Breast epithelium (tissue), 4 donors: ENCODE data around the gene HNRNPL. TPM values are rescaled to one million over a fixed set of nuclear protein-coding genes. Genes with fewer than 3 reads are reported as not detected.
"Not testable (repeated sequence)": the region's sequence is repeated elsewhere in the genome, so short reads cannot be mapped to it uniquely, and the experiment has no call there.

Source experiments
- DNase-seq, 2 donors: peaks; one replicate each; pipeline ENCODE4 v3.0.0-alpha.2; 2019; ENCODE audit warnings: low spot score in 2 of 2
- H3K27ac ChIP-seq, 2 donors: fragments of 200-600 bp; sonication (generic) in 1 of 2; one replicate each; pipeline ENCODE4 v1.5.1; 2016 to 2019; ENCODE audit warnings: mild to moderate bottlenecking in 1 of 2
- H3K27me3 ChIP-seq, 2 donors: fragments of 200-600 bp; sonication (generic) in 1 of 2; one replicate each; pipeline versions ENCODE4 v1.5.1 to v1.6.0; 2017 to 2019; ENCODE audit warnings: control low read depth in 1 of 2, mild to moderate bottlenecking in 1 of 2
- H3K36me3 ChIP-seq: fragments of 200-600 bp; one replicate; pipeline ENCODE4 v1.5.1; 2019
- H3K4me1 ChIP-seq, 2 donors: fragments of 200-600 bp; sonication (generic); one replicate each; pipeline ENCODE4 v1.5.1; 2016 to 2019; ENCODE audit warnings: control low read depth in 1 of 2
- H3K4me3 ChIP-seq, 3 donors: fragments of 200-600 bp; sonication (generic); 1 replicate in 2 of 3; 2 replicates in 1 of 3; pipeline ENCODE4 v1.5.1; 2016 to 2019; ENCODE audit warnings: mild to moderate bottlenecking in 3 of 3, moderate library complexity in 2 of 3
- H3K9me3 ChIP-seq, 2 donors: fragments of 200-600 bp; sonication (generic) in 1 of 2; one replicate each; pipeline ENCODE4 v1.5.1; 2016 to 2019; ENCODE audit warnings: control low read depth in 1 of 2
- POLR2A ChIP-seq: fragments of 450-650 bp; IDR thresholded peaks from one replicate; pipeline ENCODE4 v1.6.1; 2016; ENCODE audit warnings: antibody characterized with exemption, mild to moderate bottlenecking, moderate library complexity
- POLR2AphosphoS5 ChIP-seq, 3 donors: sonication (generic); formaldehyde crosslinking; IDR thresholded peaks; one replicate each; pipeline ENCODE4 v1.6.1; 2017; ENCODE audit warnings: antibody characterized with exemption in 3 of 3
- intact Hi-C: fragments of 100-400 bp; cut with DNase I; formaldehyde crosslinking; loops from one replicate; pipeline ENCODE4 v1.15.1; 2023; ENCODE audit warnings: low total_unique reads
- total RNA-seq, 3 donors: library from RNA; depleted of rRNA; stranded (reverse); fragments of >200 nt; gene quantifications; one replicate each; pipeline ENCODE4 v1.1.0, GENCODE V29; 2016
- TF ChIP-seq, protein P1 (sequence below), 3 donors: fragments of 450-650 bp; IDR thresholded peaks; one replicate each; pipeline ENCODE4 v1.5.1; 2016 to 2017; ENCODE audit warnings: antibody characterized with exemption in 3 of 3, mild to moderate bottlenecking in 3 of 3, moderate library complexity in 3 of 3

The HNRNPL gene
- total RNA-seq, 3 donors from 2014 or later, result 164 to 193 (median 168) TPM

DNA sequence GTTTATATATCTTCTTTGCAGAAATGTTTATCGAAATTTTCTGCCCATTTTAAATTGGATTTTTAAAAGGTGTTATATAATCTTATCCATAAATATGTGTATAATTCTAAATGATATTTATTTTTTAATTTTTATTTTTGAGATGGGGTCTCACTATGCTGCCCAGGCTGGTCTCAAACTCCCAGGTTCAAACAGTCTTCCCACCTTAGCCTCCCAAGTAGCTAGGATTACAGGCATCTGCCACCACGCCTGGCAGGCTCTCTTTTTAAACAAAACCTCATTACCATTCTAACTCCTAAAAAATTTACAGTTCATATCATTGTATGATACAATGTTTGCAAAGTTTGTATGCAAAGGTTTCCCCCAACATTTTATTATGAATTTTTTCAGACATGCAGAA lies 53.6 kb downstream of the HNRNPL start:
- Histone ChIP-seq H3K27ac (no peak overlapping the region), H3K4me3 (no peak overlapping the region), H3K9me3 (no peaks in the 10 kb centered on the region), H3K4me1 (no peaks in the 10 kb centered on the region), H3K36me3 (no peaks in the 10 kb centered on the region), H3K27me3 (no peaks in the 10 kb centered on the region)
- intact Hi-C loops, result no loop called here
- TF ChIP-seq, protein P1, sequence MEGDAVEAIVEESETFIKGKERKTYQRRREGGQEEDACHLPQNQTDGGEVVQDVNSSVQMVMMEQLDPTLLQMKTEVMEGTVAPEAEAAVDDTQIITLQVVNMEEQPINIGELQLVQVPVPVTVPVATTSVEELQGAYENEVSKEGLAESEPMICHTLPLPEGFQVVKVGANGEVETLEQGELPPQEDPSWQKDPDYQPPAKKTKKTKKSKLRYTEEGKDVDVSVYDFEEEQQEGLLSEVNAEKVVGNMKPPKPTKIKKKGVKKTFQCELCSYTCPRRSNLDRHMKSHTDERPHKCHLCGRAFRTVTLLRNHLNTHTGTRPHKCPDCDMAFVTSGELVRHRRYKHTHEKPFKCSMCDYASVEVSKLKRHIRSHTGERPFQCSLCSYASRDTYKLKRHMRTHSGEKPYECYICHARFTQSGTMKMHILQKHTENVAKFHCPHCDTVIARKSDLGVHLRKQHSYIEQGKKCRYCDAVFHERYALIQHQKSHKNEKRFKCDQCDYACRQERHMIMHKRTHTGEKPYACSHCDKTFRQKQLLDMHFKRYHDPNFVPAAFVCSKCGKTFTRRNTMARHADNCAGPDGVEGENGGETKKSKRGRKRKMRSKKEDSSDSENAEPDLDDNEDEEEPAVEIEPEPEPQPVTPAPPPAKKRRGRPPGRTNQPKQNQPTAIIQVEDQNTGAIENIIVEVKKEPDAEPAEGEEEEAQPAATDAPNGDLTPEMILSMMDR (IDR thresholded peaks at IDR 0.05), result no peak
- TF ChIP-seq POLR2AphosphoS5 (IDR thresholded peaks at IDR 0.05) (no peak), POLR2A (no peak)
- DNase-seq, result no peak

DNA sequence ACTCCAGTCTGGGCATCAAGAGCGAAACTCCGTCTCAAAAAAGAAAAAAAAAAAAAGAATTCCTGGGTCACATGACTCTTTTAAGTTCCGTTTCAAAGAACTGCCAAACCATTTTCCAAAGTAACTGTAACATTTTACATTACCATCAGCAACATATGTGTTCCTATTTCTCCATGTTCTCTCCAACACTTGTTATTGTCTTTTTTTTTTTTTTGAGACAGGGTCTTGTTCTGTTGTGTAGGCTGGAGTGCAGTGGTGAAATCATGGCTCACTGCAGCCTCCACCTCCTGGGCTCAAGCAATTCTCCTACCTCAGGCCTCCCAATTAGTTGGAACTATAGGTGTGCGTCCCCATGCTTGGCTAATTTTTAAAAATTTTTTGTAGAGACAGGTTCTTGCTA lies 54.2 kb downstream of the HNRNPL start:
- no peak for DNase-seq
- H3K9me3 ChIP-seq, result no peaks in the 10 kb centered on the region
- intact Hi-C loops, result no loop called here
- H3K4me3 ChIP-seq, result no peak overlapping the region
- no peaks in the 10 kb centered on the region for H3K4me1 ChIP-seq
- TF ChIP-seq POLR2A (no peak), POLR2AphosphoS5 (IDR thresholded peaks at IDR 0.05) (no peak)
- TF ChIP-seq, protein P1 (IDR thresholded peaks at IDR 0.05), result no peak
- no peaks in the 10 kb centered on the region for H3K36me3 ChIP-seq
- H3K27me3 ChIP-seq, result no peaks in the 10 kb centered on the region
- H3K27ac ChIP-seq, result no peak overlapping the region

DNA sequence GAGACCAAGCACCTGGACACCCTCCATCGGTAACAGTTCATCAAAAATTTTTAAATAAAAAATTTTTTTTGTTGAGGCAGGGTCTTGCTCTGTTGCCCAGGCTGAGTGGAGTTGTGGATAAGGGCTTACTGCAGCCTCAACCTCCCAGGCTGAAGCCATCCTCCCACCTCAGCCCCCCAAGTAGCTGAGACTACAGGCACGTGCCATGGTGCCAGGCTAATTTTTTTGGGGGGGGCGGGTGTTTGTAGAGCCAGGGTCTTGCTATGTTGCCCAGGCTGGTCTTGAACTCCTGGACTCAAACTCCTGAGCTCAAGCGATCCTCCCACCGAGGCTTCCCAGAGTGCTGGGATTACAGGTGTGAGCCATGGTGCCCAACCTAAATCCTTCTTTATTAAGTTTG lies 56.1 kb downstream of the HNRNPL start:
- no peak for DNase-seq
- Histone ChIP-seq H3K9me3 (no peaks in the 10 kb centered on the region), H3K36me3 (no peaks in the 10 kb centered on the region), H3K4me1 (no peaks in the 10 kb centered on the region), H3K27ac (no peak overlapping the region), H3K27me3 (no peaks in the 10 kb centered on the region), H3K4me3 (no peak overlapping the region)
- TF ChIP-seq POLR2AphosphoS5 (IDR thresholded peaks at IDR 0.05), result no peak
- intact Hi-C loops, result no loop called here

DNA sequence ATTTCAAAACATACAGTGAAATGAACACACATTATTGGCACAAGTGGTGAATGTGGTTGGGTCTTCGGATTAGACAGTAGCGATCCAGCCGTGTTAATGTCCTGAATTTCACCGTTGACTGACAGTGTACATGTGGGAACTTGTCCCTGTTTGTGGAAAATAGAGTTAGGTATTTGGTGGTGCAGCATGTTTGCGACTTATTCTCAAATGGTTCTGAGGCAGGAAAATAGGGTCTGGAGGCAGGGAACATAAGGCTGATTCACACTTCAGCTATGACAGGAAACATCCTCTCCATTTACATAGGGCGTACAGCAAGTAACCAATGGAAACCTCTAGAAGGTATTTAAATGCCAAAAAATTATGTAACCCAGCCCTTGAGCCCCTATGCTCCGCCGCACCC lies 56.6 kb downstream of the HNRNPL start:
- peak overlapping the region in 1 of 2 donors; percentile 80 for H3K27ac ChIP-seq
- no peaks in the 10 kb centered on the region for H3K9me3 ChIP-seq
- H3K4me1 ChIP-seq, result no peaks in the 10 kb centered on the region
- no peak for TF ChIP-seq POLR2AphosphoS5 (IDR thresholded peaks at IDR 0.05)
- TF ChIP-seq, protein P1 (IDR thresholded peaks at IDR 0.05), result no peak
- no peak for TF ChIP-seq POLR2A
- no peak overlapping the region for H3K4me3 ChIP-seq
- intact Hi-C loops, result no loop called here
- H3K27me3 ChIP-seq, result no peaks in the 10 kb centered on the region
- no peaks in the 10 kb centered on the region for H3K36me3 ChIP-seq
- DNase-seq, result no peak

DNA sequence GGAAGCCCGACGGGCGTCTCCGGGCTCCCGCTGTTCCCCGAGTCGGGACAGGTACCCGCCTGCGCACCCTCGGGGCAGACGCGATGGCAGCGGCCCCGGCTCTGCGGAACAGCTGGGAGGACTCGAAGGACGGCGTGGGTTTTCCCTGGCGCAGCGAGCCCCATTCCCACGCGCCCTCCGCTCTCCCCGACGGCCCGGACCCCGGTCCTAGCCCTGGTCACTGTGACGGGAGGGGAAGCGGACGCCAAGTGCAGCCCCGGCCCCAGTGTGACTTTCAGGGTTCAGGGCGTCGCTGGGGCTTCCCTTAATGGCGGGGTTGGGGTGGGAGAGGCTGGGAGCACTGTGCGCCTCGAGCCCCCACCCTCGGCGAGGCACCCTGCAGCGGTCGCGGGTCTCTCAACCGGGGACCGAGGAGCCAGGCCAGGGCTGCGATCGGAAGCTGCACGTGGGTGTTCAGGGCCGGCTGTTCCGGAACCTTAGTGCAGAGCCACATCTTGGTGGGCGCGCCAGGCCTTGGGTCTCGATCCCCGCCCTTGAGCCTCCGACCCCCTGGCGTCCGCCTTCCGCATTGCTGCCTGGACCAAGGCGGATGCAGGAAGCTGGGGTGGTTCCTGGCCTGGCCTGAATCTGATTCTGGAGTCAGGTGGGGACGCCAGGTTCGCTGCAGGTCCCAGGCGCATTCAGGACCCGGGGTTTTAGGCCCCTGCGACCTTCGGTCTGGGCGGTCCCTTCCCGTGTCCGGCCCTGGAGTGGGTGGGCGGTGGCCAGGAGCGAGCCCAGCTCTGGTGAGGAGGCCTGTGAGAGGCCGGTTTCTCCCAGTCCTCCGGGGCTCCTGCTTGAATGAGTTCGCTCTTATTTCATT lies 57.3 kb downstream of the HNRNPL start:
- Histone ChIP-seq H3K27ac (peak overlapping the region in 1 of 2 donors; percentile 80), H3K27me3 (no peaks in the 10 kb centered on the region), H3K9me3 (no peaks in the 10 kb centered on the region), H3K36me3 (no peaks in the 10 kb centered on the region), H3K4me3 (peak overlapping the region; percentile 7 to 63 (median 34)), H3K4me1 (no peaks in the 10 kb centered on the region)
- TF ChIP-seq, protein P1 (IDR thresholded peaks at IDR 0.05), result peak; percentile 20 to 61 (median 42)
- TF ChIP-seq POLR2A, result no peak
- TF ChIP-seq POLR2AphosphoS5 (IDR thresholded peaks at IDR 0.05), result no peak
- intact Hi-C loops, result no loop called here
- DNase-seq, result no peak

DNA sequence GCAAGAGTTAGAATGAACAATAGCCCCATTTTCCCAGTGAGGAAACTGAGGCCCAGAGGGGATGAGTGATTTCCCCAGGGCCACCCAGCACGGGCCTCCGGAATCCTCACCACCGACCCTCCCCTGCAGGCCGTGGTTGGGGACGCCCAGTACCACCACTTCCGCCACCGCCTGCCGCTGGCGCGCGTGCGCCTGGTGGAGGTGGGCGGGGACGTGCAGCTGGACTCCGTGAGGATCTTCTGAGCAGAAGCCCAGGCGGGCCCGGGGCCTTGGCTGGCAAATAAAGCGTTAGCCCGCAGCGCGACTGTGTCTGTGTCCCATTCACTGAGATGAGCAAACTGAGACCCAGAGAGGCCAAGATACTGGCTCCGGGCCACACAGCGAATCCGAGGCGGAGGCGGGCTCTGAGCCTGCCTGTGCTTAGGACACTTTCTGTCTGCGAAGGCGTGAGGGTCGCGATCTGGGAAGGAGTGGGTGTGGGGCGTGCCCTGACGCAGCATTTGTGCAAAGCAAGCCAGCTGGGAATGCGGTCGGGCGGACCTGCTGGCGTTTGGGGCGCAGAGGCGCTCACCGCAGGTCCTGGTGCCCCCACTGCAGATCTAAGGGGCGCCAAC lies 58.2 kb downstream of the HNRNPL start:
- H3K4me1 ChIP-seq, H3K27me3 ChIP-seq, H3K36me3 ChIP-seq, DNase-seq, H3K9me3 ChIP-seq, intact Hi-C loops: not testable (repeated sequence)
- Histone ChIP-seq H3K4me3 (peak overlapping the region in 1 of 3 donors; percentile 50), H3K27ac (peak overlapping the region in 1 of 2 donors; percentile 28)

DNA sequence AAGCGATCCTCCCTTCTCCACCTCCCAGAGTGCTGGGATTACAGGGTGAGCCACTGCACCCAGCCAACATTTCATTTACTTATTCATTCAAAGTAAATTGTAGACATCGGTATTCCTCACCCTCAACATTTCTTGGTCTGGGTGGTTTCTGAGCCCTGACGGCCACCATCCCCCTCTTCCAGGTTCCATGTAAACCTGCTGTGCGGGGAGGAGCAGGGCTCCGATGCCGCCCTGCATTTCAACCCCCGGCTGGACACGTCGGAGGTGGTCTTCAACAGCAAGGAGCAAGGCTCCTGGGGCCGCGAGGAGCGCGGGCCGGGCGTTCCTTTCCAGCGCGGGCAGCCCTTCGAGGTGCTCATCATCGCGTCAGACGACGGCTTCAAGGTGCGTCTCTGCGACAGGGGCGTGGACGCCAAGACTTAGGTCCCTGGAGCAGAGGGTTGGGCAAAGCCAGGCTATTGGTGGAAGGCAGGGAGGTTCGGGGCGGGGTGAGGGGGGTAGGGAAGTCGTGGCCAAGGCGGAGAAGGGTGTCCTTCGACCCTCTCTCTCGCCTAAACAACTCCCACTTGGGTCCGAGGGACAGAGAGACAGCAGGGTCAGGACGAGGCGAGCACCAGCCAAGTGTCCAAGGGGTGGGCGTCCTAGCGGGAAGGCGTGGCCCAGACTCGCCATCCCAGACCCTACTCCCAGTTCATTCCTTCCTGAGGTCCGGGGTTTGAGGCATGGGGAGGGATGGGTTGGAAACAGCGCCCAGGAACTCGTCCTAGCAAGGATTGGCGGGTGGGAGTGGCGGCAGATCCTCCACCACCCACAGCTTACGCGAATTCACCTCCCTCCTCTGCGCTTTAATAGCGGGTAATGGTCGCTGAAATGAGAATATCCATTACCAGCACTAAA lies 59.0 kb downstream of the HNRNPL start:
- Histone ChIP-seq H3K4me3 (peak overlapping the region in 1 of 3 donors; percentile 50), H3K27ac (peak overlapping the region in 1 of 2 donors; percentile 28)
- intact Hi-C loops, DNase-seq, H3K36me3 ChIP-seq, H3K27me3 ChIP-seq, H3K4me1 ChIP-seq, H3K9me3 ChIP-seq: not testable (repeated sequence)
